ENCODE data around the gene CD46.

Gene CD46

DNA sequence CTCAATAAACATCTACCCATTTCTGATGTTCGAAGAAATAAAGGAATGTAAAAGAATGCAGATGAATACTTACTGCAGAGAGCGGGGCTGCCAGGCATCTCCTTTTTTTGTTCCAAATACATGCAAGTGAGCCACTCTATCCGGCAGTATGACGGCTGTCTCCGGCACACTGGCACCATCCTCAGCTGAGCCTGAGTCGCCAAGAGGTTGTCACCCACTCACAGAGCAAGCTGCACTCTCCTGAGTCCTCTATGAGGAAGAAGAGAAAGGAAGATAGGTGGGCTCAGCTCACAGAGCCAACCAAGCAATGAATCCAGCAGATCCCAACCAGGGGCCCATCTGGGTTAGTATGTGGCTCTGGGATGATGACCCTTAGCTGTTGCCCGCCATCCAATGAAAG is 65.3 kb downstream of the CD46 start:
- DNase-seq (ENCODE audit: low read depth), result no peak
- no peak overlapping the region for H3K4me3 ChIP-seq (ENCODE audit: low read length)
- TF ChIP-seq, protein P1, sequence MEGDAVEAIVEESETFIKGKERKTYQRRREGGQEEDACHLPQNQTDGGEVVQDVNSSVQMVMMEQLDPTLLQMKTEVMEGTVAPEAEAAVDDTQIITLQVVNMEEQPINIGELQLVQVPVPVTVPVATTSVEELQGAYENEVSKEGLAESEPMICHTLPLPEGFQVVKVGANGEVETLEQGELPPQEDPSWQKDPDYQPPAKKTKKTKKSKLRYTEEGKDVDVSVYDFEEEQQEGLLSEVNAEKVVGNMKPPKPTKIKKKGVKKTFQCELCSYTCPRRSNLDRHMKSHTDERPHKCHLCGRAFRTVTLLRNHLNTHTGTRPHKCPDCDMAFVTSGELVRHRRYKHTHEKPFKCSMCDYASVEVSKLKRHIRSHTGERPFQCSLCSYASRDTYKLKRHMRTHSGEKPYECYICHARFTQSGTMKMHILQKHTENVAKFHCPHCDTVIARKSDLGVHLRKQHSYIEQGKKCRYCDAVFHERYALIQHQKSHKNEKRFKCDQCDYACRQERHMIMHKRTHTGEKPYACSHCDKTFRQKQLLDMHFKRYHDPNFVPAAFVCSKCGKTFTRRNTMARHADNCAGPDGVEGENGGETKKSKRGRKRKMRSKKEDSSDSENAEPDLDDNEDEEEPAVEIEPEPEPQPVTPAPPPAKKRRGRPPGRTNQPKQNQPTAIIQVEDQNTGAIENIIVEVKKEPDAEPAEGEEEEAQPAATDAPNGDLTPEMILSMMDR (conservative IDR thresholded peaks at IDR 0.05; ENCODE audit: low read depth, low read length), result no peak

DNA sequence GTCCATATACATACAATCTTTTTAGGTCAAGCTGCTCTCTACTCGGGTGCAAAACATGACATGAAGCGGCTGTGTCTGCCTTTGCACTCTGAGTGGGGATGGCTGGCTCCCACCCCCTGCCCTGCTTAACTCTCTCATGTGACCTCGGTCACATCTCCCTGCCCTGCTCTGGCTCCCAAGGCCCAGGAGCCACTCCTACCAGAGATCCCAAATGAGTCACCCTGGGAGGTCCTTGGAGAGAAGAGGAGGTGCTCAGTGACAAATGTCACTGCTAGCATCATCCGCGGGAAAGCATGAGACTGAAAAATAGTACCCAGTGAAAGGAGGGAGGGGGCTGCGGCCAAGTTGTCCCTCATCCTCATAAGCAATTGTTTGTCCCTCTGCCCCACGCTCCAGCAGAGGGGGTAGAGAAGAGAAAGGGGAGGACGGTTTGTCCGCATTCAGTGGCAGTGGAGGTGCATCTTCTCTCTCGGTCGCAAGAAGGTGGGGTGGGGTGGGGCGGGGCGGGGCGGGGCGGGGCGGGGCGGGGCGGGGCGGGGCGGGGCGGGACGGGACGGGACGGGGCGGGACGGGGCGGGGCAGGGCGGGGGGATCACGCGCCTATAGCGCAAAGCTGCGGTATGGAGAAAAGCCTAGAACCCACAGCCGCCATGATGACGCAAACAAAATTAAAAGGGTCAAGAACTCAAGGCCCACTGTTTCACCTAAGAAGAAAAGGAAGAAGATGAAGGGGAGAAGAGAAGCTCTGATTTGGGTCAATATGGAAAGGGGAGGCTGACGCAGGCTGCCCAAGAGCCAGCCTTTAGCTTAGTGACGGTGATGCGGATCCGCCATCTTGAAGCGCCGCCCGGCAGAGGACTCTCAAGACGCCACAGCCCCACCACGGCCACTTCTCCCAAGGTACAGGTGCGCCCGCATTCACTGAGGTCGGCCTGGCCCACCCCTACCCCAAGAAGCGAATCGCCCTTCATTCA is 66.2 kb downstream of the CD46 start:
- no peak for DNase-seq (ENCODE audit: low read depth)
- H3K4me3 ChIP-seq (ENCODE audit: low read length), result no peak overlapping the region
- TF ChIP-seq, protein P1 (conservative IDR thresholded peaks at IDR 0.05; ENCODE audit: low read depth, low read length), result no peak

DNA sequence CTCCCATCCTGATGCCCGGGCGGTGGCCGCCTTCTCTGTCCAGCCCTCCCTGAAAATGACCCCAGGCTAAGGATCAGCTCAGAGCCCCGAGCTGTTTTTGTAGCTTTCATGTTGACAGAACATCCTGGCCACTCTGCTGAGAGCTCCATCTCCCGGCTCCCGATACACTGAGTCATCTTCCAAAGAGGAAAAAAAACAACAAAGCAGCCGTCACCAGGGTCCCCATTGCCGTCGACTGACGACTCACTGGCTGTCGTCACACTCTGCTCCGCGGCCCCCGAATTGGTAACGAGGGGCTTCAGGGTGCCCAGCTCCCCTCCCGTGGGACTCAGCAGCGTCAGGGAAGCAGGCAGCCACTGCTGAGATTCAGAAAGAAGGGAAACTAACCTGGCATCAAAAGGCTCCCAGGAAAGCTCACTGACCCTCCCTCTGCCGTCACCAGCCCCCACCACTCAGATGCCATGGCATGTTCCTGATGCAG is 67.2 kb downstream of the CD46 start:
- H3K4me3 ChIP-seq (ENCODE audit: low read length), result no peak overlapping the region
- TF ChIP-seq, protein P1 (conservative IDR thresholded peaks at IDR 0.05; ENCODE audit: low read depth, low read length), result no peak
- DNase-seq (ENCODE audit: low read depth), result no peak

DNA sequence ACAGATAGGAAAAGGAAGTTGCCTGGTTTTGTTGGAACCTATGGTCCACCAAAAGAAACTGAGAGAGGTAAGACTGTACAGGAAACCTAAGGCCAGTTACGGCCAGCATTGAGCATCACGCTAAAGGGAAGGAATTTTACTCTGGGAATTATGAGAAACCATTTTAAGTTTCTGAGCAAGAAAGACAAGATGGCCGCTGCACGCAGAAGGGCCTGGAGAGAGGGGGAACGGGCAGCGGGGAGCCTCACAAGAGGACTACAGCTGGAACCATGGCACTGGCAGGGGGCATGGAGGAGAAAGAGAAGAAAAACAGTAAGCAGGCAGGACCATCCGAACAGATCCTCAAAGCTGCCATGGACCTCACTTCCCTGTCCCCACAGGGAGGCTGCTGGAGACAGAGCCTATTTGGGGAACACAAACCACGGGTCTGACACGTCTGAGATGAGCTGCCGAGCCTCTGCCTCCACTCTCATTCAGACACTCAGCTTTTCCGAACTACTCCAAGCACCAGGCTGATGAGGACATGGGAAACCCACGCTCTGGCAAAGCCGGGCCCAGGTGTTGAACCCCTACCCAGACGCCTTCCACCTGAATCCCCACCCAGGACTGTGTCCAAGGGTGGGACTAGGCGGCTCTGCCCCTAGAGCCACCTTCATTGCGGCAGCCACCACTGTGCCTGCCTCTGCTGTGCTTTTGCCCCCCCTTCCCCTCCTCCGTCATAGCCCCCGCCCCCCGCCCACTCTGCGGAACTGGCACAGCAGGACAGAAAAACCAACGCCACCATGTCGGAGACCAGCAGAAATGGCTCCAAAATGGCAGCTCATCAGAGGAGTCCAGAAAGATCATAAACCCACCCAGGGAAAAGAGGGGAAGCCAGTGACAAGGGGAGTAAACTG is 69.0 kb downstream of the CD46 start:
- DNase-seq (ENCODE audit: low read depth), result no peak
- TF ChIP-seq, protein P1 (conservative IDR thresholded peaks at IDR 0.05; ENCODE audit: low read depth, low read length), result no peak
- no peak overlapping the region for H3K4me3 ChIP-seq (ENCODE audit: low read length)

DNA sequence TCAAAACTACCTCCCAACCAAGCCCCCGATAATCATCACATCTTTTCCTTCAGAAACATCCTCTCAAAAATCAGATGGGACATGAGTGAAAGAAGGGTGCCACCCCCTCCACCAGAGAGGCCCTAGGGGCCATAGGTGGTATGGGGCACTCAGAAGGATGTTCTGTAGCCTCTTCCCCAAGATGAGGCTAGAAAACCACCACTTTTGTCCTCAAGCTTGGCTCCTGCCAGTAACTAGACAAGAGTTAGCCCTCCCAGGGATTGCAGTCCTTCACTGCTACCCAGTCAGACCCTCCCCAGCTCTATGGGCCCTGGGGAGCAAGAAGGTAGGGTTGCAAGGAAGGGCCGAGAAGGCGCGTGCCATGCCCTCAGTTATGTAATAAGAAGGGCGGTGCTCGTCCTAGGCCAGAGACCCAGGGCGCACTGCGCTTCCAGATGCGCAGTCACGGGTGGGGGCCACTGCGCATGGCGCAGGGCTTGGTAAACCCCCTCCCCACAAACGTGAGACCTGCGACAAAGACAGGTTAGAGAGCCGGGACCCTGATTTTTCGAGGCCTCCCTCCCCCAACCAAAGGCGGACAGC is 69.7 kb downstream of the CD46 start:
- H3K4me3 ChIP-seq (ENCODE audit: low read length), result no peak overlapping the region
- TF ChIP-seq, protein P1 (conservative IDR thresholded peaks at IDR 0.05; ENCODE audit: low read depth, low read length), result no peak
- no peak for DNase-seq (ENCODE audit: low read depth)

DNA sequence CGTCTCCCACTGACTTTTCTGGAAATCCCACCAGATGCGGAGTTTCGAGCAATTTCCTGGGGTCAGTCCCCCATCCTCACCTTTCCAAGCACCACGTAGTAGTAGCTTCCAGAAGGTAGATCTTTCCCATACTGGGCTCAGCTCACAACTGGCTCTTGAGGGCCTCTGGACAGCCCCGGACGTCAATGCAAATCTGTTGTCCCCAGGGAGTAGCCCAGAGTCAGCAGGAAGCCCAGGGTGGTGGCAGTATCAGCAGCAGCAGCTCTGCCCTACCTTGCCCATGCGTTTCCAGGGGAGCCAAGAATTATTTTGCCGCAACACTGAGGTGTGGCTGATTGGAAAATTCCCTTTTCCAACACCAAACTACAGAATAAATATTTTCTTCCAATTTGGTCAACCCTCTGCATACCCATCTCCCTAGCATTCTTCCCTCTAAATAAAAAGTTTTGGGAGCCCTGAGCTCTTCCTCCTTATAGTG is 70.3 kb downstream of the CD46 start:
- H3K4me3 ChIP-seq (ENCODE audit: low read length), result peak overlapping the region; percentile 7
- TF ChIP-seq, protein P1 (conservative IDR thresholded peaks at IDR 0.05; ENCODE audit: low read depth, low read length), result no peak
- DNase-seq (ENCODE audit: low read depth), result no peak

All from retinal pigment epithelial cell (primary cell).